DND-41 (cell line): ENCODE data around the gene TNRC6B.

Experiments used
- ATAC-seq: fragments of 200-7000 bp; cut with Tn5 transposase; 3 replicates; pipeline ENCODE4 v1.9.1; 2021; ENCODE audit warnings: low read depth; ENCODE audit not compliant: insufficient read depth
- DNase-seq: peaks from one replicate; pipeline ENCODE4 v3.0.0-alpha.2; 2020
- H2AFZ ChIP-seq: 2 replicates; pipeline ENCODE4 v1.6.0; 2012; ENCODE audit warnings: low read depth, low read length
- H3K27ac ChIP-seq: 2 replicates; pipeline ENCODE4 v1.5.1; 2012; ENCODE audit warnings: low read length, inconsistent platforms
- H3K27me3 ChIP-seq: fragments of 200-600 bp; sonication (generic); 2 replicates; pipeline ENCODE4 v1.6.0; 2012; ENCODE audit warnings: low read length, mild to moderate bottlenecking, inconsistent platforms; ENCODE audit not compliant: insufficient read depth, poor library complexity
- H3K36me3 ChIP-seq: 2 replicates; pipeline ENCODE4 v1.5.1; 2012; ENCODE audit warnings: low read length, inconsistent platforms; ENCODE audit not compliant: insufficient read depth
- H3K4me1 ChIP-seq: 2 replicates; pipeline ENCODE4 v1.5.1; 2012; ENCODE audit warnings: mild to moderate bottlenecking, low read length; ENCODE audit not compliant: insufficient read depth
- H3K4me2 ChIP-seq: 2 replicates; pipeline ENCODE4 v1.6.0; 2012; ENCODE audit warnings: mild to moderate bottlenecking, moderate library complexity, low read length, inconsistent platforms; ENCODE audit not compliant: insufficient read depth
- H3K4me3 ChIP-seq, 2 experiments: fragments of 200-600 bp in 1 of 2; shearing (Covaris generic) in 1 of 2; 2 replicates each; pipeline ENCODE4 v1.5.1; 2012 to 2016; ENCODE audit warnings: inconsistent platforms in 2 of 2, low read length in 2 of 2, mild to moderate bottlenecking in 2 of 2, low read depth in 1 of 2, moderate library complexity in 1 of 2
- H3K79me2 ChIP-seq: 2 replicates; pipeline ENCODE4 v1.6.0; 2012; ENCODE audit warnings: low read length, inconsistent platforms; ENCODE audit not compliant: insufficient read depth
- H3K9ac ChIP-seq: 2 replicates; pipeline ENCODE4 v1.6.0; 2012; ENCODE audit warnings: low read depth, mild to moderate bottlenecking, inconsistent platforms, low read length, moderate library complexity
- H3K9me3 ChIP-seq: 2 replicates; pipeline ENCODE4 v1.5.1; 2012; ENCODE audit warnings: low read length, moderate library complexity, mild to moderate bottlenecking, inconsistent platforms; ENCODE audit not compliant: insufficient read depth, severe bottlenecking
- H4K20me1 ChIP-seq: 2 replicates; pipeline ENCODE4 v1.6.0; 2012; ENCODE audit warnings: low read length; ENCODE audit not compliant: insufficient read depth
- CTCF ChIP-seq: IDR thresholded peaks from 2 replicates; pipeline ENCODE4 v1.5.1; 2012; ENCODE audit warnings: borderline replicate concordance, low read length, moderate library complexity, mild to moderate bottlenecking; ENCODE audit not compliant: poor library complexity, severe bottlenecking; ENCODE audit errors: extremely low read depth
- EZH2 ChIP-seq: IDR thresholded peaks from 3 replicates; pipeline ENCODE4 v1.6.1; 2012; ENCODE audit warnings: borderline replicate concordance, low read depth, mild to moderate bottlenecking, moderate library complexity, low read length, inconsistent platforms; ENCODE audit not compliant: severe bottlenecking

Gene TNRC6B

GRCh38 chr22:40213478-40213877 is 35.8 kb downstream of the TNRC6B start:
- H3K4me3 ChIP-seq, result no peak overlapping the region
- no peaks in the 10 kb centered on the region for H3K4me1 ChIP-seq
- DNase-seq, result no peak
- no peak for TF ChIP-seq EZH2
- TF ChIP-seq CTCF, result no peak
- H2AFZ ChIP-seq, result no peak overlapping the region
- H3K4me2 ChIP-seq, result no peak overlapping the region
- peaks cover 96% of the 10 kb centered on the region for H3K79me2 ChIP-seq
- no peak overlapping the region for H3K9ac ChIP-seq
- ATAC-seq, result no peak
- no peaks in the 10 kb centered on the region for H3K36me3 ChIP-seq
- H3K9me3 ChIP-seq, result no peaks in the 10 kb centered on the region
- peaks cover 45% of the 10 kb centered on the region for H4K20me1 ChIP-seq
- no peak overlapping the region for H3K27ac ChIP-seq
- no peaks in the 10 kb centered on the region for H3K27me3 ChIP-seq

- Histone ChIP-seq H3K27ac (no peak overlapping the region), H3K9me3 (no peaks in the 10 kb centered on the region), H3K36me3 (no peaks in the 10 kb centered on the region), H4K20me1 (peaks cover 53% of the 10 kb centered on the region), H3K4me3 (no peak overlapping the region), H3K9ac (no peak overlapping the region), H3K27me3 (no peaks in the 10 kb centered on the region), H3K4me2 (no peak overlapping the region), H3K4me1 (no peaks in the 10 kb centered on the region), H2AFZ (no peak overlapping the region), H3K79me2 (peaks cover 97% of the 10 kb centered on the region)
- ATAC-seq (no peak), DNase-seq (no peak)
- TF ChIP-seq CTCF (no peak), EZH2 (no peak)
Observed at GRCh38 chr22:40215266-40215665, 37.5 kb downstream of the TNRC6B start.

- Histone ChIP-seq H3K27ac (no peak overlapping the region), H3K27me3 (no peaks in the 10 kb centered on the region), H3K4me1 (no peaks in the 10 kb centered on the region), H3K9me3 (no peaks in the 10 kb centered on the region), H3K9ac (no peak overlapping the region), H3K4me2 (no peak overlapping the region), H4K20me1 (peaks cover 59% of the 10 kb centered on the region), H3K36me3 (no peaks in the 10 kb centered on the region), H3K79me2 (peaks cover 97% of the 10 kb centered on the region), H2AFZ (no peak overlapping the region), H3K4me3 (no peak overlapping the region)
- DNase-seq (no peak), ATAC-seq (no peak)
- no peak for TF ChIP-seq EZH2
- TF ChIP-seq CTCF, result no peak
Observed at GRCh38 chr22:40216041-40216756, 38.5 kb downstream of the TNRC6B start.
